ENCODE measurements around the gene BTF3. TPM values are rescaled to one million over a fixed set of nuclear protein-coding genes. Genes with fewer than 3 reads are reported as not detected.
"Not testable (repeated sequence)": the region's sequence is repeated elsewhere in the genome, so short reads cannot be mapped to it uniquely, and the experiment has no call there.

Gene BTF3
- total RNA-seq, 4 donors from 2014 or later = 467 to 654 (median 574) TPM

GRCh38 chr5:73486119-73486899 is 11.9 kb upstream of the BTF3 start:
- Histone ChIP-seq H3K4me3 (no peak overlapping the region), H3K9me3 (no peaks in the 10 kb centered on the region), H3K36me3 (no peaks in the 10 kb centered on the region), H3K4me1 (no peaks in the 10 kb centered on the region), H3K27ac (no peak overlapping the region), H3K27me3 (peaks cover 0 to 4% (median 0%) of the 10 kb centered on the region in 4 donors)
- DNase-seq = no peak
- TF ChIP-seq CTCF (IDR thresholded peaks at IDR 0.05) (no peak), POLR2A (IDR thresholded peaks at IDR 0.05) (no peak)
- intact Hi-C loops (cut with DNase I) = no loop called here
- WGBS, 2 donors = 41 to 80% methylated on average over 2 to 3 of the region's 3 CpGs

- DNase-seq; H3K4me3 ChIP-seq; H3K4me1 ChIP-seq; intact Hi-C loops (cut with DNase I); H3K27me3 ChIP-seq; H3K9me3 ChIP-seq; H3K36me3 ChIP-seq; H3K27ac ChIP-seq: not testable (repeated sequence)
- 40 to 68% methylated on average over 1 to 4 of the region's 4 CpGs for WGBS, 2 donors
Observed at GRCh38 chr5:73487257-73487656, 11.0 kb upstream of the BTF3 start.

- no peak for DNase-seq
- Histone ChIP-seq H3K36me3 (no peaks in the 10 kb centered on the region), H3K4me3 (no peak overlapping the region), H3K9me3 (no peaks in the 10 kb centered on the region), H3K27me3 (no peaks in the 10 kb centered on the region), H3K4me1 (no peaks in the 10 kb centered on the region), H3K27ac (no peak overlapping the region)
- intact Hi-C loops (cut with DNase I) = no loop called here
- WGBS, 2 donors = 73 to 76% methylated on average over 4 of the region's 4 CpGs
- TF ChIP-seq CTCF (IDR thresholded peaks at IDR 0.05) (no peak), POLR2A (IDR thresholded peaks at IDR 0.05) (no peak)
Observed at GRCh38 chr5:73487815-73488214, 10.4 kb upstream of the BTF3 start.

GRCh38 chr5:73488806-73489205 is 9.4 kb upstream of the BTF3 start:
- H3K36me3 ChIP-seq = no peaks in the 10 kb centered on the region
- DNase-seq = no peak
- WGBS, 2 donors = 93% methylated on average over 3 of the region's 3 CpGs
- TF ChIP-seq POLR2A (IDR thresholded peaks at IDR 0.05) = no peak
- no peak for TF ChIP-seq CTCF (IDR thresholded peaks at IDR 0.05)
- H3K27ac ChIP-seq = no peak overlapping the region
- intact Hi-C loops (cut with DNase I) = no loop called here
- no peak overlapping the region for H3K4me3 ChIP-seq
- H3K9me3 ChIP-seq = no peaks in the 10 kb centered on the region
- H3K27me3 ChIP-seq = no peaks in the 10 kb centered on the region
- no peaks in the 10 kb centered on the region for H3K4me1 ChIP-seq

GRCh38 chr5:73490088-73490487 is 8.2 kb upstream of the BTF3 start:
- H3K27me3 ChIP-seq = no peaks in the 10 kb centered on the region
- no peak overlapping the region for H3K4me3 ChIP-seq
- H3K4me1 ChIP-seq = no peaks in the 10 kb centered on the region
- no peaks in the 10 kb centered on the region for H3K9me3 ChIP-seq
- no peak overlapping the region for H3K27ac ChIP-seq
- intact Hi-C loops (cut with DNase I) = no loop called here
- WGBS, 2 donors = 75 to 83% methylated on average over 2 of the region's 2 CpGs
- H3K36me3 ChIP-seq = no peaks in the 10 kb centered on the region
- no peak for DNase-seq
- no peak for TF ChIP-seq POLR2A (IDR thresholded peaks at IDR 0.05)
- no peak for TF ChIP-seq CTCF (IDR thresholded peaks at IDR 0.05)

GRCh38 chr5:73491155-73491554 is 7.1 kb upstream of the BTF3 start:
- H3K36me3 ChIP-seq = no peaks in the 10 kb centered on the region
- TF ChIP-seq POLR2A (IDR thresholded peaks at IDR 0.05) = no peak
- TF ChIP-seq CTCF (IDR thresholded peaks at IDR 0.05) = no peak
- no peak for DNase-seq
- no peaks in the 10 kb centered on the region for H3K4me1 ChIP-seq
- WGBS, 2 donors = 75 to 82% methylated on average over 1 of the region's 1 CpG
- no peak overlapping the region for H3K27ac ChIP-seq
- intact Hi-C loops (cut with DNase I) = no loop called here
- H3K27me3 ChIP-seq = no peaks in the 10 kb centered on the region
- no peaks in the 10 kb centered on the region for H3K9me3 ChIP-seq
- H3K4me3 ChIP-seq = no peak overlapping the region

Data from esophagus squamous epithelium (tissue), 5 donors.